ENCODE results near the gene ARHGEF12.

Gene ARHGEF12

GRCh38 chr11:120303004-120303637 lies 33.1 kb upstream of the ARHGEF12 start:
- H3K36me3 ChIP-seq (ENCODE audit: control insufficient read depth in 1 of 2, insufficient read depth in 2 of 2, low read length in 2 of 2), result no peaks in the 10 kb centered on the region
- no peak overlapping the region for H3K4me3 ChIP-seq (ENCODE audit: low read depth in 1 of 2, low read length in 2 of 2)
- no peaks in the 10 kb centered on the region for H3K9me3 ChIP-seq (ENCODE audit: control insufficient read depth in 1 of 2, low read length in 2 of 2)
- H3K4me1 ChIP-seq (ENCODE audit: control insufficient read depth in 1 of 2, insufficient read depth in 2 of 2, low read length in 2 of 2), result peaks cover 4 to 8% of the 10 kb centered on the region in 2 donors
- H3K27me3 ChIP-seq (ENCODE audit: low read depth, low read length), result no peaks in the 10 kb centered on the region
- H3K27ac ChIP-seq (ENCODE audit: low read length), result no peak overlapping the region

GRCh38 chr11:120304526-120304925 lies 31.7 kb upstream of the ARHGEF12 start:
- Histone ChIP-seq H3K27ac (ENCODE audit: low read length) (no peak overlapping the region), H3K36me3 (ENCODE audit: control insufficient read depth in 1 of 2, insufficient read depth in 2 of 2, low read length in 2 of 2) (no peaks in the 10 kb centered on the region), H3K4me3 (ENCODE audit: low read depth in 1 of 2, low read length in 2 of 2) (no peak overlapping the region), H3K27me3 (ENCODE audit: low read depth, low read length) (no peaks in the 10 kb centered on the region), H3K9me3 (ENCODE audit: control insufficient read depth in 1 of 2, low read length in 2 of 2) (no peaks in the 10 kb centered on the region), H3K4me1 (ENCODE audit: control insufficient read depth in 1 of 2, insufficient read depth in 2 of 2, low read length in 2 of 2) (peaks cover 4 to 8% of the 10 kb centered on the region in 2 donors)

- H3K4me1 ChIP-seq (ENCODE audit: control insufficient read depth in 1 of 2, insufficient read depth in 2 of 2, low read length in 2 of 2), result peaks cover 0 to 1% of the 10 kb centered on the region in 2 donors
- no peak overlapping the region for H3K27ac ChIP-seq (ENCODE audit: low read length)
- no peaks in the 10 kb centered on the region for H3K36me3 ChIP-seq (ENCODE audit: control insufficient read depth in 1 of 2, insufficient read depth in 2 of 2, low read length in 2 of 2)
- H3K27me3 ChIP-seq (ENCODE audit: low read depth, low read length), result no peaks in the 10 kb centered on the region
- H3K9me3 ChIP-seq (ENCODE audit: control insufficient read depth in 1 of 2, low read length in 2 of 2), result no peaks in the 10 kb centered on the region
- H3K4me3 ChIP-seq (ENCODE audit: low read depth in 1 of 2, low read length in 2 of 2), result no peak overlapping the region
Observed at GRCh38 chr11:120305286-120305685, 30.9 kb upstream of the ARHGEF12 start.

GRCh38 chr11:120306519-120307242 lies 29.5 kb upstream of the ARHGEF12 start:
- Histone ChIP-seq H3K9me3 (ENCODE audit: control insufficient read depth in 1 of 2, low read length in 2 of 2) (no peaks in the 10 kb centered on the region), H3K4me3 (ENCODE audit: low read depth in 1 of 2, low read length in 2 of 2) (no peak overlapping the region), H3K27me3 (ENCODE audit: low read depth, low read length) (no peaks in the 10 kb centered on the region), H3K4me1 (ENCODE audit: control insufficient read depth in 1 of 2, insufficient read depth in 2 of 2, low read length in 2 of 2) (no peaks in the 10 kb centered on the region), H3K36me3 (ENCODE audit: control insufficient read depth in 1 of 2, insufficient read depth in 2 of 2, low read length in 2 of 2) (no peaks in the 10 kb centered on the region), H3K27ac (ENCODE audit: low read length) (no peak overlapping the region)

- H3K27ac ChIP-seq (ENCODE audit: low read length), result no peak overlapping the region
- H3K9me3 ChIP-seq (ENCODE audit: control insufficient read depth in 1 of 2, low read length in 2 of 2), result no peaks in the 10 kb centered on the region
- H3K4me1 ChIP-seq (ENCODE audit: control insufficient read depth in 1 of 2, insufficient read depth in 2 of 2, low read length in 2 of 2), result no peaks in the 10 kb centered on the region
Observed at GRCh38 chr11:120307476-120307875, 28.7 kb upstream of the ARHGEF12 start.

GRCh38 chr11:120308081-120308480 lies 28.1 kb upstream of the ARHGEF12 start:
- no peak overlapping the region for H3K27ac ChIP-seq (ENCODE audit: low read length)

More at GRCh38 chr11:120307476-120307875, 28.7 kb upstream of the ARHGEF12 start:
- H3K4me3 ChIP-seq (ENCODE audit: low read depth in 1 of 2, low read length in 2 of 2), result no peak overlapping the region
- H3K27me3 ChIP-seq (ENCODE audit: low read depth, low read length), result no peaks in the 10 kb centered on the region
- H3K36me3 ChIP-seq (ENCODE audit: control insufficient read depth in 1 of 2, insufficient read depth in 2 of 2, low read length in 2 of 2), result no peaks in the 10 kb centered on the region

GRCh38 chr11:120310870-120311269 lies 25.3 kb upstream of the ARHGEF12 start:
- no peak overlapping the region for H3K27ac ChIP-seq (ENCODE audit: low read length)
- no peaks in the 10 kb centered on the region for H3K9me3 ChIP-seq (ENCODE audit: control insufficient read depth in 1 of 2, low read length in 2 of 2)
- no peaks in the 10 kb centered on the region for H3K27me3 ChIP-seq (ENCODE audit: low read depth, low read length)
- H3K4me1 ChIP-seq (ENCODE audit: control insufficient read depth in 1 of 2, insufficient read depth in 2 of 2, low read length in 2 of 2), result no peaks in the 10 kb centered on the region
- no peaks in the 10 kb centered on the region for H3K36me3 ChIP-seq (ENCODE audit: control insufficient read depth in 1 of 2, insufficient read depth in 2 of 2, low read length in 2 of 2)
- no peak overlapping the region for H3K4me3 ChIP-seq (ENCODE audit: low read depth in 1 of 2, low read length in 2 of 2)

More at GRCh38 chr11:120308081-120308480, 28.1 kb upstream of the ARHGEF12 start:
- Histone ChIP-seq H3K4me3 (ENCODE audit: low read depth in 1 of 2, low read length in 2 of 2) (no peak overlapping the region), H3K4me1 (ENCODE audit: control insufficient read depth in 1 of 2, insufficient read depth in 2 of 2, low read length in 2 of 2) (no peaks in the 10 kb centered on the region), H3K36me3 (ENCODE audit: control insufficient read depth in 1 of 2, insufficient read depth in 2 of 2, low read length in 2 of 2) (no peaks in the 10 kb centered on the region), H3K27me3 (ENCODE audit: low read depth, low read length) (no peaks in the 10 kb centered on the region), H3K9me3 (ENCODE audit: control insufficient read depth in 1 of 2, low read length in 2 of 2) (no peaks in the 10 kb centered on the region)

GRCh38 chr11:120314861-120315260 lies 21.4 kb upstream of the ARHGEF12 start:
- Histone ChIP-seq H3K27ac (ENCODE audit: low read length) (no peak overlapping the region), H3K9me3 (ENCODE audit: control insufficient read depth in 1 of 2, low read length in 2 of 2) (no peaks in the 10 kb centered on the region), H3K4me1 (ENCODE audit: control insufficient read depth in 1 of 2, insufficient read depth in 2 of 2, low read length in 2 of 2) (peaks cover 0 to 16% of the 10 kb centered on the region in 2 donors), H3K27me3 (ENCODE audit: low read depth, low read length) (no peaks in the 10 kb centered on the region), H3K36me3 (ENCODE audit: control insufficient read depth in 1 of 2, insufficient read depth in 2 of 2, low read length in 2 of 2) (no peaks in the 10 kb centered on the region), H3K4me3 (ENCODE audit: low read depth in 1 of 2, low read length in 2 of 2) (no peak overlapping the region)

GRCh38 chr11:120316880-120317688 lies 19.1 kb upstream of the ARHGEF12 start:
- Histone ChIP-seq H3K9me3 (ENCODE audit: control insufficient read depth in 1 of 2, low read length in 2 of 2) (no peaks in the 10 kb centered on the region), H3K4me3 (ENCODE audit: low read depth in 1 of 2, low read length in 2 of 2) (peak overlapping the region in 1 of 2 donors; percentile 27), H3K27me3 (ENCODE audit: low read depth, low read length) (no peaks in the 10 kb centered on the region), H3K27ac (ENCODE audit: low read length) (peak overlapping the region; percentile 28), H3K4me1 (ENCODE audit: control insufficient read depth in 1 of 2, insufficient read depth in 2 of 2, low read length in 2 of 2) (peaks cover 0 to 16% of the 10 kb centered on the region in 2 donors), H3K36me3 (ENCODE audit: control insufficient read depth in 1 of 2, insufficient read depth in 2 of 2, low read length in 2 of 2) (no peaks in the 10 kb centered on the region)

GRCh38 chr11:120317689-120318480 lies 18.3 kb upstream of the ARHGEF12 start:
- H3K9me3 ChIP-seq (ENCODE audit: control insufficient read depth in 1 of 2, low read length in 2 of 2), result no peaks in the 10 kb centered on the region
- H3K27ac ChIP-seq (ENCODE audit: low read length), result peak overlapping the region; percentile 28
- peaks cover 0 to 16% of the 10 kb centered on the region in 2 donors for H3K4me1 ChIP-seq (ENCODE audit: control insufficient read depth in 1 of 2, insufficient read depth in 2 of 2, low read length in 2 of 2)
- H3K27me3 ChIP-seq (ENCODE audit: low read depth, low read length), result no peaks in the 10 kb centered on the region
- no peak overlapping the region for H3K4me3 ChIP-seq (ENCODE audit: low read depth in 1 of 2, low read length in 2 of 2)
- no peaks in the 10 kb centered on the region for H3K36me3 ChIP-seq (ENCODE audit: control insufficient read depth in 1 of 2, insufficient read depth in 2 of 2, low read length in 2 of 2)

All from muscle layer of duodenum (tissue), 2 donors.